ENCODE data around the gene FADS1. TPM values are rescaled to one million over a fixed set of nuclear protein-coding genes. Genes with fewer than 3 reads are reported as not detected.

FADS1 gene
- total RNA-seq, 2 donors from 2014 or later = 1.2 to 4.6 TPM

DNA sequence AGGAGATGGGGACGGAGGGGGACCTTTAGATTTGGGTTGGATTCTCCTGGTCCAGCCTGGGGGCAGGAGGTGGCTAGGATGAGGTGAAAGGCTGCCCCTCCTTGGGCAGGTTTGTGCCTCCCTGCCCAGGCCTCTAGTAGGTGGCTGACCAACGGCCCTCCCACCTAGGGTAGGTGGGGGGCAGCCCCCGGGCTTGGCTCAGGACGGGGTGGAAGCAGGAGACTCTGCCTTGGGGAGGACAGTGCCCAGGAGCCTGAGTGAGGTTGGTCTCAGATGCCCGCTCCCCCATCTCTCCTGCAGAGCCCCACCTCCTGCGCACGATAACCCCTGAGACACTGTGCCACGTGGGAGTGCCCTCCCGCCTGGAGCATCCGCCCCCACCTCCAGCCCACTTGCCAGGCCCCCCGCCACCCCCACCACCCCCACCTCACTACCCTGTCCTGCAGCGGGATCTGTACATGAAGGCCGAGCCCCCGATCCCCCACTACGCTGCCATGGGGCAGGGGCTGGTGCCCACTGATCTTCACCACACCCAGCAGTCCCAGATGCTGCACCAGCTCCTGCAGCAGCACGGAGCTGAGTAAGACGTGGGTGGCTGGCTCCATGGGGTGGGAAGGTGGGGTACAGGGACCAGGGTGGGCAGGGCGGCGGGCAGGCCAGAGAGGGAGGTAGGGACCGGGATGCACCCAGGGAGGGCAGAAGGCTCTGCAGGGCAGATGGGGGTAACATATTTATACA, 46.7 kb downstream of the FADS1 start:
- Mint-ChIP-seq H3K27ac (no peak overlapping the region), H3K27me3 (no peaks in the 10 kb centered on the region), H3K4me3 (no peak overlapping the region), H3K4me1 (peaks cover 13% of the 10 kb centered on the region), H3K36me3 (ENCODE audit: low read depth) (no peaks in the 10 kb centered on the region)
- H3K9me3 ChIP-seq (ENCODE audit: control insufficient read depth, low read length, poor library complexity, severe bottlenecking) = no peaks in the 10 kb centered on the region
- no peak for ATAC-seq
- DNase-seq = no peak

- Mint-ChIP-seq H3K4me3 (no peak overlapping the region), H3K4me1 (peaks cover 11% of the 10 kb centered on the region), H3K27ac (no peak overlapping the region), H3K36me3 (ENCODE audit: low read depth) (no peaks in the 10 kb centered on the region), H3K27me3 (no peaks in the 10 kb centered on the region)
- ATAC-seq = no peak
- no peak for DNase-seq
- H3K9me3 ChIP-seq (ENCODE audit: control insufficient read depth, low read length, poor library complexity, severe bottlenecking) = no peaks in the 10 kb centered on the region
These were observed 47.5 kb downstream of the FADS1 start for GRCh38 chr11:61769169-61769920.

DNA sequence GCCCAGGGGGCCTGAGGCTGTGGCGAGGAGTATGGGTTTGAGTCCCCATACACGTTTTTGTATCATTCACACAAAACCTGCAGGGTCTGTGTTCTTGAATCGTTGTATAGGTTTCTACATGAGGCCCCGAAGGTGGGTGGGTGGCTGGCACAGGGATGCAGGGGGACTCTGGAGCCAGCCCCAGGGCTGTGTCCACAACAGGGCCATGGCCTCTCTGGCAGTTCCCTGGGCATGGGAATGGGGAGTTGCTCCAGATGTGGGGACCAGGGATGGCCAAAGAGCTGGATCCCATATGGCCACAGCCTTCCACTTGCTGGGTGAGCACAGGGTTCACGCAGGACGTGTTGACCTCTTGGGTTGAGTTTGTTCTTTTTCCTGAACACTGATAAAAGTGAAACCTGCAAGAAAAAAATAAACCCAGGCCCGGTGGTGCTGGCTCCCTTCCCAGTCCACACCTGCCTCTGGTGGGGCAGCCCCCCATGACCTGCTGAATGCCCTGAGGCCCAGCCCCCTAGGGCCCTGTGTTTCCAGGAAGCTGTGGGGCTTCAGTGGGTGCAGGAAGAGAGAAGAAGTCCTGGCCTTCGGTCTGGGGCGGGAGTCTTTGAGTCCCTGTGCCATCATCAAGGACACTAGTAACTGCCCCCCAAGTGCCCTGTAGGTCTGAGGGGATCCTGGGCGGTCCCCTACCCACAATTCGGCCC, 48.3 kb downstream of the FADS1 start:
- Mint-ChIP-seq H3K4me1 (peaks cover 11% of the 10 kb centered on the region), H3K27me3 (no peaks in the 10 kb centered on the region), H3K4me3 (no peak overlapping the region), H3K36me3 (ENCODE audit: low read depth) (no peaks in the 10 kb centered on the region), H3K27ac (no peak overlapping the region)
- no peaks in the 10 kb centered on the region for H3K9me3 ChIP-seq (ENCODE audit: control insufficient read depth, low read length, poor library complexity, severe bottlenecking)
- DNase-seq (no peak), ATAC-seq (no peak)

- ATAC-seq (no peak), DNase-seq (no peak)
- no peak overlapping the region for H3K27ac Mint-ChIP-seq
- H3K36me3 Mint-ChIP-seq (ENCODE audit: low read depth) = no peaks in the 10 kb centered on the region
- H3K4me1 Mint-ChIP-seq = peaks cover 4% of the 10 kb centered on the region
- no peaks in the 10 kb centered on the region for H3K9me3 ChIP-seq (ENCODE audit: control insufficient read depth, low read length, poor library complexity, severe bottlenecking)
- no peaks in the 10 kb centered on the region for H3K27me3 Mint-ChIP-seq
- H3K4me3 Mint-ChIP-seq = no peak overlapping the region
These were observed 50.4 kb downstream of the FADS1 start for GRCh38 chr11:61766353-61766841.

DNA sequence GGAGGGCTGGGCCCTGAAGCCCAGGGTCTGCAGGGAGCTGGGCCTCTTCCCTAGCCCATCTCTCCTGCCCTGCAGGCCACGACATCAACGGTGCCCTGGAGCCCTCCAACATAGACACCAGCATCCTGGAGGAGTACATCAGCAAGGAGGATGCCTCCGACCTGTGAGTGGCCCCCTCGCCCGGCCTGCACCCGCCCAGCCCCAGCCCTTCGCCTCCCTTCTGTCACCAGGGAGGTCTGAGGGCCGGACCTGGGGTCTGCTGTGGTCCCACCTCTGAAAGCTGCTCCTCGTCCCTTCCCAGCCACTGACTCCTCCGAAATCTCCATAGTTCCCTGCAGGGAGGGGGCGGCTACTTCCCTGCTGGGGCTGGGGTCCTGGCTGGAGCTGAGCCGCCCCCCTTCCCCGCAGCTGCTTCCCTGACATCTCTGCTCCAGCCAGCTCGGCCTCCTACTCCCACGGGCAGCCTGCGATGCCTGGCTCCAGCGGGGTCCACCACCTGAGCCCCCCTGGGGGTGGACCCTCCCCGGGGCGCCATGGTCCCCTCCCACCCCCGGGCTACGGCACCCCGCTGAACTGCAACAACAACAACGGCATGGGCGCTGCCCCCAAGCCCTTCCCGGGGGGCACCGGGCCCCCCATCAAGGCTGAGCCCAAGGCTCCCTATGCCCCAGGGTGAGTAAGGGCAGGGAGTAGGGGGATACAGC, 51.1 kb downstream of the FADS1 start:
- ATAC-seq (no peak), DNase-seq (no peak)
- no peaks in the 10 kb centered on the region for H3K36me3 Mint-ChIP-seq (ENCODE audit: low read depth)
- H3K4me3 Mint-ChIP-seq = no peak overlapping the region
- no peak overlapping the region for H3K27ac Mint-ChIP-seq
- no peaks in the 10 kb centered on the region for H3K9me3 ChIP-seq (ENCODE audit: control insufficient read depth, low read length, poor library complexity, severe bottlenecking)
- no peaks in the 10 kb centered on the region for H3K4me1 Mint-ChIP-seq
- H3K27me3 Mint-ChIP-seq = no peaks in the 10 kb centered on the region

GRCh38 chr11:61764606-61765260, 52.1 kb downstream of the FADS1 start:
- no peak for ATAC-seq
- Mint-ChIP-seq H3K4me3 (no peak overlapping the region), H3K36me3 (ENCODE audit: low read depth) (no peaks in the 10 kb centered on the region), H3K27me3 (no peaks in the 10 kb centered on the region), H3K4me1 (no peaks in the 10 kb centered on the region), H3K27ac (no peak overlapping the region)
- H3K9me3 ChIP-seq (ENCODE audit: control insufficient read depth, low read length, poor library complexity, severe bottlenecking) = no peaks in the 10 kb centered on the region
- no peak for DNase-seq

GRCh38 chr11:61763930-61764605, 52.7 kb downstream of the FADS1 start:
- Mint-ChIP-seq H3K27ac (no peak overlapping the region), H3K4me1 (no peaks in the 10 kb centered on the region), H3K4me3 (no peak overlapping the region), H3K27me3 (no peaks in the 10 kb centered on the region), H3K36me3 (ENCODE audit: low read depth) (no peaks in the 10 kb centered on the region)
- ATAC-seq (no peak), DNase-seq (no peak)
- H3K9me3 ChIP-seq (ENCODE audit: control insufficient read depth, low read length, poor library complexity, severe bottlenecking) = no peaks in the 10 kb centered on the region

DNA sequence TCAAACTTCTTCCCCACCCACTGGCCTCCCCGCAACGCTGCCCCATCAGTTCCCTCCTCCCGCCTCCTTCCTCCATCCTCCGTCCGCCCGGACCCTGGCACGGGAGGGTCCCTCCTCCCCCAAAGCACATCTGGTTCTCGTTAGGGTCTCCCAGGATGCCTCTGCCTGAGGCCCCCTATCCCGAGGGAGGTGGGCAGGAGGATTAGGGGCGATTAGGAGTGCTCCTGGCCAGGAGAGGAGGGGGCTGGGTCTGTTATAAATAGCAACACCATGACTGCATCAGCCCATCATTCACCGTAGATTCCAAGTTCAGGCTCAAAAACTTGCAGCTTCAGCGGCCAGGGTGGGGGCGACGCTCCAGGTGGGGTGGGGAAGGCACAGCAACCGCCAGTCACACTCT, 54.0 kb downstream of the FADS1 start:
- no peaks in the 10 kb centered on the region for H3K9me3 ChIP-seq (ENCODE audit: control insufficient read depth, low read length, poor library complexity, severe bottlenecking)
- Mint-ChIP-seq H3K36me3 (ENCODE audit: low read depth) (no peaks in the 10 kb centered on the region), H3K4me1 (no peaks in the 10 kb centered on the region), H3K27ac (no peak overlapping the region), H3K27me3 (no peaks in the 10 kb centered on the region), H3K4me3 (no peak overlapping the region)
- ATAC-seq = no peak
- DNase-seq = no peak

DNA sequence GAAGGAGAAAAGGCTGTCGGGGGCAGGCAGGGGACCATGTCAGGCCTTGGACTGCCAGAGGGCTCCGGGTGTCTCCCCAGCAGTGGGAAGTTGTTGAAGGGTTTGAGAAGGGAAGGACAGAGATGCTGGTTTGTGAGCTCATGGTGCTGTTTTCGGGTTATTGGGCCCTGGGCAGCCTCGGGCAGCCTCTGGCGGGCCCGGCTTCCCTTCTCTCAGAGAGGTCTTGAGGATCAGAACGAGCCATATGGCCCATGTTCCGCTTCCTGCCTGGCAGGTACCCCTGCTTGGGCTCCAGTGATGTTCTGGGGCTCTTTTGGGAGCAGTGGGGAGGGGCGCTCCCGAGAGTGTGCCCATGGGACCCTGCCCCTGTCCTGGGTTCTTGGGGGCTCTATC, 54.6 kb downstream of the FADS1 start:
- H3K9me3 ChIP-seq (ENCODE audit: control insufficient read depth, low read length, poor library complexity, severe bottlenecking) = no peaks in the 10 kb centered on the region
- Mint-ChIP-seq H3K4me3 (no peak overlapping the region), H3K4me1 (no peaks in the 10 kb centered on the region), H3K27me3 (no peaks in the 10 kb centered on the region), H3K27ac (no peak overlapping the region), H3K36me3 (ENCODE audit: low read depth) (no peaks in the 10 kb centered on the region)
- DNase-seq = no peak
- ATAC-seq = no peak

DNA sequence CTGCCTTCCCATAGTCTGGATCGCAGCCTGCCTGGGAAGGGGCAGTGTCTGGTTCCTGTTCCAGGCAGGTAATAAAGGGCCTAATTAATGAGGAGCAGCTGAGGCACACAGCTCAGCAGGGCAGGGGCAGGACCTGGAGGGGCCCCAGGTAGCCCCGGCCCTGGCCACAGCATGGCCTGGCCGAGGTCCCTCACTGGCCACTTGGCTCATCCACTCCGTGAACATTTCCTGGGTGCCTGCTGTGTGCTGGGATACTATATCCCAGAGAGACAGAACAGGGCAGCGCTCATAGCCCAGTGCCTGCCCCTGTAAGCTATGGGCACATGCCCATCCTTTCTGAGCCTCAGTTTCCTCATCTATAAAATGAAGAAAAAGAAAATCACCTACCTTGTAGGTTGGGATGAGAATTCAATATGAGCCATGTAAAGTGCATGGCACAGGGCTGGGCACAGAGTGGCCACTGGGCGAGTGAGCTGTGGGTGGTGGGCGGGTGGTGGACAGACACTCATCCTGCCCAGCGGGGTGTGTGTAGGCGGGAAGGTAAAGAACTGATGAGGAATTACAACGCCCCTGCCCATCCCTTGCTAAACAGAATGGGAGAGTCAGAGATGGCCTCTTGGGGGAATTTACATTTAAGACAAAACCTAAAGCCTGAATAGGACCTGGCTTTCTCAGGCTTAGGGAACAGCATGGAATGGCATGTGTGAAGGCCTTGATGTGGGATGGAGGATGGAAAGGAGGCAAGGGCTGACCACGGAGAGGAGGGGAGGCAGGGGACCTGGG, 55.2 kb downstream of the FADS1 start:
- DNase-seq = no peak
- Mint-ChIP-seq H3K36me3 (ENCODE audit: low read depth) (no peaks in the 10 kb centered on the region), H3K27ac (no peak overlapping the region)

DNA sequence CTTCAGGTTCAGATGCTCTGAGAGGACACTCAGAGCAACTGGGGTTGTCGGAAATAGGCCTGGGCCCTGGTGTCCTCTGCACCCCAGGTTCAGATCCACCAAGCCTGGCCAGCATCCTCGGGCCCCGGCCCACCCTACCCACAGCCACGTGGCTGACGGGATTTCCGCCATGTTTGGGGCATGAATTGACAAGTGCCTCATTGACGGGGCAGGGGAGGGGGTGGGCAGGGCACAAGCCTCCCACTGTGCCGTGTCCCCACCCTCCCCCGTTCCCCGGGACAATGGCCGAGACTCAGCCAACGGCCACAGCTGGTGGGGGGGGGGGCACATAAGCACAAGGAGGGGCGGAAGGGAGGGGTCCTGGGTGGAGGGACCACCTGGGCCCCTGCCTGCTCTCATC, 55.9 kb downstream of the FADS1 start:
- no peaks in the 10 kb centered on the region for H3K36me3 Mint-ChIP-seq (ENCODE audit: low read depth)
- no peak for DNase-seq
- no peaks in the 10 kb centered on the region for H3K27me3 Mint-ChIP-seq
- no peak overlapping the region for H3K27ac Mint-ChIP-seq
- peaks cover 5% of the 10 kb centered on the region for H3K4me1 Mint-ChIP-seq
- H3K9me3 ChIP-seq (ENCODE audit: control insufficient read depth, low read length, poor library complexity, severe bottlenecking) = no peaks in the 10 kb centered on the region
- no peak overlapping the region for H3K4me3 Mint-ChIP-seq
- ATAC-seq = no peak

More for the DNA sequence above, 55.2 kb downstream of the FADS1 start:
- ATAC-seq = no peak
- H3K4me1 Mint-ChIP-seq = no peaks in the 10 kb centered on the region
- H3K9me3 ChIP-seq (ENCODE audit: control insufficient read depth, low read length, poor library complexity, severe bottlenecking) = no peaks in the 10 kb centered on the region
- H3K4me3 Mint-ChIP-seq = no peak overlapping the region
- H3K27me3 Mint-ChIP-seq = no peaks in the 10 kb centered on the region
